SK-N-SH (cell line): ENCODE data around the gene GUCY2C. TPM values are rescaled to one million over a fixed set of nuclear protein-coding genes. Genes with fewer than 3 reads are reported as not detected.

Source experiments
- CTCF ChIA-PET: fragments of 300-600, 350-600 bp; formaldehyde crosslinking; extraction: SDS; loops from one replicate; lab custom pipeline; 2021; lab: Yijun Ruan, JAX
- POLR2A ChIA-PET: fragments of 350-600 bp; sonication (Branson Sonifier 250); formaldehyde crosslinking; extraction: SDS; loops from one replicate; lab custom pipeline; 2020; ENCODE audit warnings: antibody characterized with exemption, inconsistent platforms; lab: Yijun Ruan, JAX
- DNase-seq: peaks from one replicate; pipeline ENCODE4 v3.0.0; 2012
- H2AFZ ChIP-seq: fragments of 200-600 bp; sonication (generic); 2 replicates; pipeline ENCODE4 v1.8.1; 2016; ENCODE audit warnings: antibody characterized with exemption, mild to moderate bottlenecking, low read depth
- H3F3A ChIP-seq: fragments of 200-600 bp; sonication (generic); replicated peaks from 2 replicates; pipeline ENCODE3; 2016; ENCODE audit warnings: antibody characterized with exemption, mild to moderate bottlenecking; ENCODE audit not compliant: insufficient read depth
- H3K27ac ChIP-seq, 2 experiments: fragments of 200-500 bp in 1 of 2; fragments of 200-600 bp in 1 of 2; sonication (Bioruptor generic) in 1 of 2; sonication (generic), shearing (Covaris generic) in 1 of 2; 2 replicates each; pipeline versions ENCODE4 v1.5.1 to v1.6.1; 2014 to 2016; ENCODE audit warnings: low read depth in 2 of 2, inconsistent platforms in 1 of 2, low read length in 1 of 2, mild to moderate bottlenecking in 1 of 2, mixed read lengths in 1 of 2
- H3K27me3 ChIP-seq: fragments of 200-600 bp; sonication (generic), shearing (Covaris generic); 2 replicates; pipeline ENCODE4 v1.6.1; 2016; ENCODE audit warnings: mixed run types; ENCODE audit not compliant: insufficient read depth
- H3K36me3 ChIP-seq, 2 experiments: fragments of 200-500 bp in 1 of 2; fragments of 200-600 bp in 1 of 2; sonication (Bioruptor generic) in 1 of 2; sonication (generic) in 1 of 2; replicated peaks in 1 of 2; 2 replicates each; pipeline versions ENCODE3 to v1.5.1; 2014 to 2016; ENCODE audit warnings: low read length in 1 of 2, mild to moderate bottlenecking in 1 of 2; ENCODE audit not compliant: insufficient read depth in 2 of 2, control insufficient read depth in 1 of 2
- H3K4me1 ChIP-seq, 2 experiments: fragments of 200-500 bp in 1 of 2; fragments of 200-600 bp in 1 of 2; sonication (Bioruptor generic) in 1 of 2; sonication (generic), shearing (Covaris generic) in 1 of 2; 2 replicates each; pipeline versions ENCODE4 v1.5.1 to v1.6.1; 2014 to 2016; ENCODE audit warnings: low read depth in 1 of 2, low read length in 1 of 2, mixed run types in 1 of 2; ENCODE audit not compliant: insufficient read depth in 2 of 2, control insufficient read depth in 1 of 2
- H3K4me2 ChIP-seq: fragments of 200-600 bp; sonication (generic), shearing (Covaris generic); 2 replicates; pipeline ENCODE4 v1.6.1; 2017; ENCODE audit warnings: mixed run types
- H3K4me3 ChIP-seq, 2 experiments: fragments of 200-500 bp in 1 of 2; fragments of 200-600 bp in 1 of 2; sonication (Bioruptor generic) in 1 of 2; sonication (generic), shearing (Covaris generic) in 1 of 2; 2 replicates each; pipeline versions ENCODE4 v1.5.1 to v1.8.1; 2014 to 2016; ENCODE audit warnings: low read depth in 2 of 2, inconsistent platforms in 1 of 2, low read length in 1 of 2, mild to moderate bottlenecking in 1 of 2, mixed read lengths in 1 of 2, moderate library complexity in 1 of 2
- H3K79me2 ChIP-seq: fragments of 200-600 bp; sonication (generic); 2 replicates; pipeline ENCODE4 v1.8.1; 2017; ENCODE audit warnings: mild to moderate bottlenecking; ENCODE audit not compliant: insufficient read depth
- H3K9ac ChIP-seq: fragments of 200-600 bp; sonication (generic); 2 replicates; pipeline ENCODE4 v1.6.1; 2017; ENCODE audit warnings: mixed run types
- H3K9me2 ChIP-seq: fragments of 200-600 bp; sonication (generic); 2 replicates; pipeline ENCODE4 v1.6.1; 2017; ENCODE audit warnings: mixed run types
- H3K9me3 ChIP-seq: fragments of 200-600 bp; sonication (generic); 2 replicates; pipeline ENCODE4 v1.6.1; 2017; ENCODE audit warnings: mixed run types, mild to moderate bottlenecking, moderate library complexity
- H4K20me1 ChIP-seq: fragments of 200-600 bp; sonication (generic); 2 replicates; pipeline ENCODE4 v1.6.1; 2017; ENCODE audit warnings: mild to moderate bottlenecking, mixed run types; ENCODE audit not compliant: insufficient read depth
- CHD2 ChIP-seq: fragments of 150-350 bp; IDR thresholded peaks from 2 replicates; pipeline ENCODE4 v1.6.1; 2018; ENCODE audit warnings: low read length; ENCODE audit not compliant: partially characterized antibody
- EP300 ChIP-seq, 2 experiments: IDR thresholded peaks; 2 replicates each; pipeline versions ENCODE4 v1.4.0 to v1.6.1; 2012; ENCODE audit warnings: borderline replicate concordance in 1 of 2, low read depth in 1 of 2, low read length in 1 of 2
- FOXJ3 ChIP-seq: sonication (generic); formaldehyde crosslinking; IDR thresholded peaks from 2 replicates; pipeline ENCODE4 v1.5.1; 2020; ENCODE audit warnings: mild to moderate bottlenecking, missing genetic modification reagents
- FOXM1 ChIP-seq: IDR thresholded peaks from 2 replicates; pipeline ENCODE4 v1.4.0; 2012; ENCODE audit warnings: low read depth, mild to moderate bottlenecking
- GABPA ChIP-seq: IDR thresholded peaks from 2 replicates; pipeline ENCODE4 v1.4.0; 2012; ENCODE audit warnings: low read depth, mild to moderate bottlenecking
- JUND ChIP-seq: IDR thresholded peaks from 2 replicates; pipeline ENCODE4 v1.4.0; 2012
- MXI1 ChIP-seq: IDR thresholded peaks from 2 replicates; pipeline ENCODE4 v1.6.1; 2012; ENCODE audit warnings: mild to moderate bottlenecking, low read depth, low read length, improper control_type of control experiment
- NRF1 ChIP-seq: IDR thresholded peaks from 2 replicates; pipeline ENCODE4 v1.6.1; 2012; ENCODE audit warnings: low read depth, mild to moderate bottlenecking, low read length
- RAD21 ChIP-seq: IDR thresholded peaks from 2 replicates; pipeline ENCODE4 v1.6.1; 2012; ENCODE audit warnings: mild to moderate bottlenecking, low read length
- RCOR1 ChIP-seq: fragments of 150-350 bp; IDR thresholded peaks from 2 replicates; pipeline ENCODE4 v1.6.1; 2017; ENCODE audit warnings: antibody characterized with exemption, low read length
- RFX5 ChIP-seq: IDR thresholded peaks from 2 replicates; pipeline ENCODE4 v1.6.1; 2012; ENCODE audit warnings: mild to moderate bottlenecking, improper control_type of control experiment, low read length
- RXRA ChIP-seq: IDR thresholded peaks from 2 replicates; pipeline ENCODE4 v1.4.0; 2012; ENCODE audit warnings: low read depth, mild to moderate bottlenecking, borderline replicate concordance
- SIN3A ChIP-seq: IDR thresholded peaks from 2 replicates; pipeline ENCODE4 v1.6.1; 2012; ENCODE audit warnings: low read depth, mild to moderate bottlenecking, low read length, moderate library complexity, borderline replicate concordance
- SMC3 ChIP-seq: IDR thresholded peaks from 2 replicates; pipeline ENCODE4 v1.6.1; 2012; ENCODE audit warnings: low read depth, low read length, improper control_type of control experiment
- TAF1 ChIP-seq: IDR thresholded peaks from 2 replicates; pipeline ENCODE4 v1.6.1; 2012; ENCODE audit warnings: low read depth, mild to moderate bottlenecking, low read length, moderate library complexity, borderline replicate concordance
- TCF12 ChIP-seq: IDR thresholded peaks from 2 replicates; pipeline ENCODE4 v1.4.0; 2012
- TEAD4 ChIP-seq: IDR thresholded peaks from 2 replicates; pipeline ENCODE4 v1.4.0; 2012; ENCODE audit warnings: mild to moderate bottlenecking, borderline replicate concordance; ENCODE audit not compliant: insufficient read depth
- WGBS: methylation state at CpG from one replicate; pipeline ENCODE4 v1.1.6; 2017; ENCODE audit warnings: low lambda C conversion rate; 5-methylcytosine and 5-hydroxymethylcytosine counted together
- polyA plus RNA-seq, 3 experiments: library from polyadenylated mRNA; depleted of rRNA; stranded (reverse); fragments of >200 nt; gene quantifications; 2 replicates each; pipeline ENCODE4 v1.2.3, GENCODE V29; 2012
- TF ChIP-seq, protein P1 (sequence below): IDR thresholded peaks from 2 replicates; pipeline ENCODE4 v1.6.1; 2012; ENCODE audit warnings: mild to moderate bottlenecking, low read depth, low read length, moderate library complexity
- TF ChIP-seq, protein P2 (sequence below): IDR thresholded peaks from 2 replicates; pipeline ENCODE4 v1.4.0; 2012; ENCODE audit warnings: low read depth, borderline replicate concordance

Gene GUCY2C
- polyA plus RNA-seq, 1 of the 3 experiments (the other 2 are of a cell fraction): not detected

DNA sequence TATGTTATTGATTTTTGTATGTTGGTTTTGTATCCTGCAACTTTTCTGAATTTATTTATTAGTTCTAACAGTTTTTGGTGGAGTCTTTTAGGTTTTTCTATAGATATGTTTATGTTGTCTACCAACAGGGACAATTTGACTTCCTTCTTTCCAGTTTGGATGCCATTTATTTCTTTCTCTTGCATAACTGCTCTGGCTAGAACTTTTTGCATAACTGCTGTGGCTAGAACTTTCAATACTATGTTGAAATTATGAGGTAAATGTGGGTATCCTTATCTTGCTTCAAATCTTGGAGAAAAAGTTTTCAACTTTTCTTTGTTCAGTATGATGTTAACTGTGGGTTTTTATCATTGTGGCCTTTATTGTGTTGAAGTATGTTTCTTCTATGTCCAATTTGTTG lies 88.8 kb downstream of the GUCY2C start:
- H3K4me3 ChIP-seq: no peak overlapping the region
- TF ChIP-seq NRF1 (no peak), FOXM1 (no peak), CHD2 (no peak), RXRA (no peak), JUND (no peak), MXI1 (no peak), RCOR1 (no peak), GABPA (no peak), SIN3A (no peak)
- TF ChIP-seq, protein P1, sequence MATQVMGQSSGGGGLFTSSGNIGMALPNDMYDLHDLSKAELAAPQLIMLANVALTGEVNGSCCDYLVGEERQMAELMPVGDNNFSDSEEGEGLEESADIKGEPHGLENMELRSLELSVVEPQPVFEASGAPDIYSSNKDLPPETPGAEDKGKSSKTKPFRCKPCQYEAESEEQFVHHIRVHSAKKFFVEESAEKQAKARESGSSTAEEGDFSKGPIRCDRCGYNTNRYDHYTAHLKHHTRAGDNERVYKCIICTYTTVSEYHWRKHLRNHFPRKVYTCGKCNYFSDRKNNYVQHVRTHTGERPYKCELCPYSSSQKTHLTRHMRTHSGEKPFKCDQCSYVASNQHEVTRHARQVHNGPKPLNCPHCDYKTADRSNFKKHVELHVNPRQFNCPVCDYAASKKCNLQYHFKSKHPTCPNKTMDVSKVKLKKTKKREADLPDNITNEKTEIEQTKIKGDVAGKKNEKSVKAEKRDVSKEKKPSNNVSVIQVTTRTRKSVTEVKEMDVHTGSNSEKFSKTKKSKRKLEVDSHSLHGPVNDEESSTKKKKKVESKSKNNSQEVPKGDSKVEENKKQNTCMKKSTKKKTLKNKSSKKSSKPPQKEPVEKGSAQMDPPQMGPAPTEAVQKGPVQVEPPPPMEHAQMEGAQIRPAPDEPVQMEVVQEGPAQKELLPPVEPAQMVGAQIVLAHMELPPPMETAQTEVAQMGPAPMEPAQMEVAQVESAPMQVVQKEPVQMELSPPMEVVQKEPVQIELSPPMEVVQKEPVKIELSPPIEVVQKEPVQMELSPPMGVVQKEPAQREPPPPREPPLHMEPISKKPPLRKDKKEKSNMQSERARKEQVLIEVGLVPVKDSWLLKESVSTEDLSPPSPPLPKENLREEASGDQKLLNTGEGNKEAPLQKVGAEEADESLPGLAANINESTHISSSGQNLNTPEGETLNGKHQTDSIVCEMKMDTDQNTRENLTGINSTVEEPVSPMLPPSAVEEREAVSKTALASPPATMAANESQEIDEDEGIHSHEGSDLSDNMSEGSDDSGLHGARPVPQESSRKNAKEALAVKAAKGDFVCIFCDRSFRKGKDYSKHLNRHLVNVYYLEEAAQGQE: no peak
- H3F3A ChIP-seq: peaks cover 6% of the 10 kb centered on the region
- H3K4me1 ChIP-seq: no peaks in the 10 kb centered on the region
- ChIA-PET POLR2A (no interaction called here), CTCF (no interaction called here)
- H3K9me3 ChIP-seq: peaks cover 9% of the 10 kb centered on the region
- DNase-seq: no peak
- no peaks in the 10 kb centered on the region for H3K27me3 ChIP-seq
- no peak overlapping the region for H2AFZ ChIP-seq
- H4K20me1 ChIP-seq: no peaks in the 10 kb centered on the region
- H3K79me2 ChIP-seq: no peaks in the 10 kb centered on the region
- no peaks in the 10 kb centered on the region for H3K36me3 ChIP-seq
- H3K9ac ChIP-seq: no peak overlapping the region
- H3K27ac ChIP-seq: no peak overlapping the region
- H3K9me2 ChIP-seq: no peaks in the 10 kb centered on the region
- H3K4me2 ChIP-seq: no peak overlapping the region

DNA sequence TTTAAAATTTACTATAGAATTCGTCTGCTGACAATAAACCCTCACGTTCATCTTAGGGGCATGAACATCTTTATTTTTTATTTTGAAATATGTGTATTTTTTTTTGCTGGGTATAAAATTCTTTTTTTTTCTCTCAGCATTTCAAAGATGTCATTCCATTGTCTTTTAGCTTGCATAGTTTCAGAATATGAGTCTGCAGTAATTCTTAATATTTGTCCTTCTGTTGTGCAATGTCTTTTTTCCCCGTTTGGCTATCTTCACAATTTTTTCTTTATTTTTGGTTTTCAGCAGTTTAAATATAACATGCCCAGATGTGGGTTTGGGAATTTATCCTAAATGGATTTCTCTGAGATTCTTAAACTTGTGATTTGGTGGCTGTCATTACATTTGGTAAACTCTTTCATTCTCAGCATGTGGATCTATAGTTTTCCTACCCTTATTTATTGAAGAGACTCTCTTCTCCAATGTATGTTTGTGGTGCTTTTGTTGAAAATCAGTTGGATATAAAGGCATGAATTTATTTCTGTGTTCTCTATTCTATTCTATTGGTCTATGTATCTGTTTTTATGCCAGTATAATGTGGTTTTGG lies 90.9 kb downstream of the GUCY2C start:
- CTCF ChIA-PET: no interaction called here

More for the DNA sequence above, 90.9 kb downstream of the GUCY2C start:
- Histone ChIP-seq H3K36me3 (no peaks in the 10 kb centered on the region), H3K4me1 (no peaks in the 10 kb centered on the region), H2AFZ (no peak overlapping the region), H3K9me2 (no peaks in the 10 kb centered on the region), H3K27ac (no peak overlapping the region), H3K4me2 (no peak overlapping the region), H3K9me3 (peaks cover 9% of the 10 kb centered on the region), H3K27me3 (no peaks in the 10 kb centered on the region), H3K4me3 (no peak overlapping the region), H3K79me2 (no peaks in the 10 kb centered on the region), H4K20me1 (no peaks in the 10 kb centered on the region), H3K9ac (no peak overlapping the region), H3F3A (peaks cover 6% of the 10 kb centered on the region)
- WGBS: 1% methylated on average over 3 of the region's 3 CpGs
- DNase-seq: no peak
- TF ChIP-seq, protein P2, sequence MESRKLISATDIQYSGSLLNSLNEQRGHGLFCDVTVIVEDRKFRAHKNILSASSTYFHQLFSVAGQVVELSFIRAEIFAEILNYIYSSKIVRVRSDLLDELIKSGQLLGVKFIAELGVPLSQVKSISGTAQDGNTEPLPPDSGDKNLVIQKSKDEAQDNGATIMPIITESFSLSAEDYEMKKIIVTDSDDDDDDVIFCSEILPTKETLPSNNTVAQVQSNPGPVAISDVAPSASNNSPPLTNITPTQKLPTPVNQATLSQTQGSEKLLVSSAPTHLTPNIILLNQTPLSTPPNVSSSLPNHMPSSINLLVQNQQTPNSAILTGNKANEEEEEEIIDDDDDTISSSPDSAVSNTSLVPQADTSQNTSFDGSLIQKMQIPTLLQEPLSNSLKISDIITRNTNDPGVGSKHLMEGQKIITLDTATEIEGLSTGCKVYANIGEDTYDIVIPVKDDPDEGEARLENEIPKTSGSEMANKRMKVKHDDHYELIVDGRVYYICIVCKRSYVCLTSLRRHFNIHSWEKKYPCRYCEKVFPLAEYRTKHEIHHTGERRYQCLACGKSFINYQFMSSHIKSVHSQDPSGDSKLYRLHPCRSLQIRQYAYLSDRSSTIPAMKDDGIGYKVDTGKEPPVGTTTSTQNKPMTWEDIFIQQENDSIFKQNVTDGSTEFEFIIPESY: no peak
- TF ChIP-seq RAD21: no peak
- no peak for TF ChIP-seq RFX5
- no peak for TF ChIP-seq TAF1
- TF ChIP-seq, protein P1: no peak
- no peak for TF ChIP-seq RCOR1
- TF ChIP-seq TCF12: no peak
- TF ChIP-seq TEAD4: no peak
- no peak for TF ChIP-seq FOXJ3 (CRISPR knock-in tag)
- TF ChIP-seq EP300 (IDR thresholded peaks at IDR 0.05; ENCODE audit: borderline replicate concordance in 1 of 2, low read depth in 1 of 2, low read length in 1 of 2): no peak
- no peak for TF ChIP-seq NRF1
- no peak for TF ChIP-seq SMC3
- no peak for TF ChIP-seq CHD2
- POLR2A ChIA-PET: no interaction called here
